NB4 (cell line): Measurements from ENCODE around the gene MTARC1.

Experiments
- MYC ChIP-seq: IDR thresholded peaks from 2 replicates; pipeline ENCODE4 v1.6.1; 2011; ENCODE audit warnings: low read depth, low read length
- POLR2A ChIP-seq: IDR thresholded peaks from 2 replicates; pipeline ENCODE4 v1.6.1; 2011; ENCODE audit warnings: mild to moderate bottlenecking; ENCODE audit not compliant: insufficient read length; ENCODE audit errors: extremely low read depth
- TF ChIP-seq, protein P1 (sequence below): IDR thresholded peaks from one replicate; pipeline ENCODE4 v1.5.1; 2012; ENCODE audit warnings: low read depth, low read length
- TF ChIP-seq, protein P2 (sequence below): IDR thresholded peaks from 2 replicates; pipeline ENCODE4 v1.6.1; 2011; ENCODE audit warnings: low read depth, low read length

DNA sequence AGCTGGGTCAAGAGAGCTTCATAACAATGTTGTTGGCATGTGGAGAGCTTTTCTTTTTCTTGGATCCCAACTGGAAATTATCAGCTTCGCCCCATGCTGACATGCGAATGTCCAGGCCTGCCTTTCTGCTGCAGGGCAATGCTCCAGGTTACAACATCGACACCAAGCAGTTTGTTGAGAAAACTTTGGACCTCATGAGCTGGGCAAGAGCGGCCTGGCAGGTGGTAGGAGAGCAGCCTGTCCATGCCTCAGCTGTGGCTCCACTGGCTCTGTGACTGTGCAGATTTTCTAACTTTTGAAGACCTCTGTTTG is 41.4 kb downstream of the MTARC1 start:
- TF ChIP-seq, protein P1, sequence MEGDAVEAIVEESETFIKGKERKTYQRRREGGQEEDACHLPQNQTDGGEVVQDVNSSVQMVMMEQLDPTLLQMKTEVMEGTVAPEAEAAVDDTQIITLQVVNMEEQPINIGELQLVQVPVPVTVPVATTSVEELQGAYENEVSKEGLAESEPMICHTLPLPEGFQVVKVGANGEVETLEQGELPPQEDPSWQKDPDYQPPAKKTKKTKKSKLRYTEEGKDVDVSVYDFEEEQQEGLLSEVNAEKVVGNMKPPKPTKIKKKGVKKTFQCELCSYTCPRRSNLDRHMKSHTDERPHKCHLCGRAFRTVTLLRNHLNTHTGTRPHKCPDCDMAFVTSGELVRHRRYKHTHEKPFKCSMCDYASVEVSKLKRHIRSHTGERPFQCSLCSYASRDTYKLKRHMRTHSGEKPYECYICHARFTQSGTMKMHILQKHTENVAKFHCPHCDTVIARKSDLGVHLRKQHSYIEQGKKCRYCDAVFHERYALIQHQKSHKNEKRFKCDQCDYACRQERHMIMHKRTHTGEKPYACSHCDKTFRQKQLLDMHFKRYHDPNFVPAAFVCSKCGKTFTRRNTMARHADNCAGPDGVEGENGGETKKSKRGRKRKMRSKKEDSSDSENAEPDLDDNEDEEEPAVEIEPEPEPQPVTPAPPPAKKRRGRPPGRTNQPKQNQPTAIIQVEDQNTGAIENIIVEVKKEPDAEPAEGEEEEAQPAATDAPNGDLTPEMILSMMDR, result no peak
- no peak for TF ChIP-seq POLR2A
- TF ChIP-seq, protein P2, sequence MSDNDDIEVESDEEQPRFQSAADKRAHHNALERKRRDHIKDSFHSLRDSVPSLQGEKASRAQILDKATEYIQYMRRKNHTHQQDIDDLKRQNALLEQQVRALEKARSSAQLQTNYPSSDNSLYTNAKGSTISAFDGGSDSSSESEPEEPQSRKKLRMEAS, result no peak
- no peak for TF ChIP-seq MYC
